Umbilical cord (tissue), 2 donors: ENCODE measurements around the gene BCL2. TPM values are rescaled to one million over a fixed set of nuclear protein-coding genes. Genes with fewer than 3 reads are reported as not detected.

Source experiments
- DNase-seq: peaks from one replicate; pipeline ENCODE4 v3.0.0-alpha.2; 2015; ENCODE audit warnings: low spot score
- total RNA-seq: library from RNA; depleted of rRNA; stranded (reverse); fragments of >200 nt; gene quantifications from one replicate; pipeline ENCODE4 v1.2.3, GENCODE V29; 2014; ENCODE audit warnings: low replicate concordance; ENCODE audit not compliant: insufficient read depth

The BCL2 gene
- total RNA-seq, 1 donor from 2014 or later = 27.9 TPM

DNA sequence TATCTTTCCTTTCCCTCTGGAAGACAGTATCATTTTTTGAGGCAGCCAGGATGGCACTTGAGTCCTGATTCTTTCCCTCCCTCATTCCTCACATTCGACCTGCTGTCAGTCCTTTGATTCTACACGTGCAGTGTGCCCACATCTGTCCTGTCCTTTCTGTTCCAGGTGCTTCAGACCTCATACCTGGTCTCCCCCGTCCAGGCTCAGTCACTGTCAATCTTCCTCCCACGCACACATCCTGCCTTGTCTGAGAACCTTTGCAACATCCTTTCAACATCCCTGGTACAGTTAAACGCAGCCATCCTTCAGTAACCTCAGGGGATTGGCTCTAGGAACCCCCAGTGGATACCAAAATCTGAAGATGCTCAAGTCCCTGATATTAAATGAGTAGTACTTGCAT is 10.1 kb downstream of the BCL2 start:
- DNase-seq = no peak

DNA sequence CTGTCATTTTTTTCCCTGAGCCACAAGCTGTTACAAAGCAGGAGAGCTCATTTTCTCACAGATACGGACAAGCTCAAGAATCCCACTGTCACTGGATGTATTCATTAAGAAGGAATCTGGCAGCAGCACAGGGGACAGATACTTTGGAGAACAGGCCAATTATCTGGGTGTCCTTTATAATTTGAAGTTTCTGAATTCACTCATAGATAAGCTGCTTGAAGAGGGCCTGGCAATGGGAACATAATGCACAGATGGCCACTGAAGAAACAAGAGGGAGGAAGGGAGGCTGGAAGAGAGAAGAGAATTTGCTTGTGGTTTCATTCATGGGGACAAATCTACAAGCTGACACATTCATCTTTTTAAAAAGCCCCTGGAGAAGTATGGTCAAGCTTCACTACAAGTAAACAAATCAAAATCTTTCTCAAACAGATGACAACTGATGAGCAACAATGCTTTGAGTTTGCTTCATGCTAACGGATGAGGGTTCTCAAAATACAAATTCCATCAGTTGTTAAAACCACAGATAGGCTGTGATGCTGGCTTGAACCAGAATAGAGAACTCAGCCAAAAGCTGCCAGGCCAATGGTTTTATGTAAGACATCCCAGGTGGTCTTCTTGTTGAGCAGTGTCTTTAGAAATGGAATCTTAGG is 11.9 kb downstream of the BCL2 start:
- no peak for DNase-seq

DNA sequence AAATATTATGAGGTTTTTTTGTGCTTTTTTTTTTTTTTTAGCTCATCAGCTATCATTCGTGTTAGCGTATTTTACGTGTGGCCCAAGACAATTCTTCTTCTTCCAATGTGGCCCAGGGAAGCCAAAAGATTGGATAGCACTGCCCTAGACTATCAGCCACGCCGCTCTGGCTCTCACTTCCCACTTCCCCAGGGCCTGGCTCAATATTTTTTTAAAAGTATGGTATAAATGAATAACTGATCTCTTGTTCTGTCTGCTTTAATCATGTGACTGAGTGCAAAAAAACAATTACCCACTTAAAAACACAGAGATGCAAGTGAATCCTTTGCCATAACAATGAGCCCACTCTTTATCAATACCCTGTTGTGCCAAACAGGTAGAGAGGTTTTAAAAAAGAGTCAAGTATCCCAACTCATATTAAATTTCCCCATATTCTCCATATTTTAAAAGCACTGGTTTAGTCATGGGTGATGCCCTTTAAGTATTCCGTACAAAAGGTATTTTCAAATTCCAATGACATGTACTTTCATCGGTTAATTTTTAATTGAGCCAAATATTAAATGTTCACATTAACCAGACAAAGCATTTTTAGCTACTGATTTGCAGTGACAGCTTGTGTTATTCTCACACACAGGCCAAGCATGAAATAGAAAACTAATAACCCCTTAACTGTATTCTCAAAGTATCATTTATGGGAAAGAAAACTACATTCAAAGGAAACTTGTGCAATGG is 12.6 kb downstream of the BCL2 start:
- no peak for DNase-seq

DNA sequence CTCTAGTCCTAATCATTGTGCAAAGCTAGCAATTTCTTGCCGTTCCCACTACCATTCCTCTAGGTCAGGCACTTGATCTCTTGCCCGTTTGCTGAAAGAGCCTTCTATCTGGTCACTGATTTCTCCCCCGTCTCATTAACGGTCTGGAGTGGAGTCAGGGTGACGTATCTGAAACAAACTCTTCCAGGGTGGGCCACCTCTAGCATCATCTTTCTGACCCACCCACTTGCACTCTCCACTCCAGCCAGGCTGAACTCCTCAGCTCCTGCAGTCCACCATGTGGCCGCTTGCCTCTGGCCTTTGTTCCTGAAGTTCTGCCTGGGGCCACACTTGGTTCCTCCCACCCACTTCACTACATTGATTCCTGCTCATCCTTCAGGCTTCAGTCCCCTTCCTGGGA is 13.3 kb downstream of the BCL2 start:
- DNase-seq = no peak

DNA sequence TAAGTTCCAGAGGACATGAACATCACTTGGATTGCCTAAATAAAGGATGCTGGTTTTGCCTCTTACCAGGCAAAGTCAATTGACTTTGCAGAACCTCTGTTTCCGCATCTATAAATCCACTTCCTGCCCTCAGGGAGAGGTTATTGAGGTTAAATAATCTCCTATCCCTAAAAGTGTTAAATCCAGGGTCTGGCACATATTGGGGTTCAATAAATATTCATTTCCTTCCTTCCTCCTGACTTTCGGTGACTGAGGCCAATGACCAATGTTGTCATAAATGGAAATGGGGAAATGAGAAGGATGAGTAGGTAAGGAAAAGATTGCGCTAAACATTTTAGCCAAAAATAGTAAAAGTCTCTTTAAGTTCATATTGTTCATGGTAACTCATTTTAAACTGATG is 16.0 kb downstream of the BCL2 start:
- DNase-seq = no peak

DNA sequence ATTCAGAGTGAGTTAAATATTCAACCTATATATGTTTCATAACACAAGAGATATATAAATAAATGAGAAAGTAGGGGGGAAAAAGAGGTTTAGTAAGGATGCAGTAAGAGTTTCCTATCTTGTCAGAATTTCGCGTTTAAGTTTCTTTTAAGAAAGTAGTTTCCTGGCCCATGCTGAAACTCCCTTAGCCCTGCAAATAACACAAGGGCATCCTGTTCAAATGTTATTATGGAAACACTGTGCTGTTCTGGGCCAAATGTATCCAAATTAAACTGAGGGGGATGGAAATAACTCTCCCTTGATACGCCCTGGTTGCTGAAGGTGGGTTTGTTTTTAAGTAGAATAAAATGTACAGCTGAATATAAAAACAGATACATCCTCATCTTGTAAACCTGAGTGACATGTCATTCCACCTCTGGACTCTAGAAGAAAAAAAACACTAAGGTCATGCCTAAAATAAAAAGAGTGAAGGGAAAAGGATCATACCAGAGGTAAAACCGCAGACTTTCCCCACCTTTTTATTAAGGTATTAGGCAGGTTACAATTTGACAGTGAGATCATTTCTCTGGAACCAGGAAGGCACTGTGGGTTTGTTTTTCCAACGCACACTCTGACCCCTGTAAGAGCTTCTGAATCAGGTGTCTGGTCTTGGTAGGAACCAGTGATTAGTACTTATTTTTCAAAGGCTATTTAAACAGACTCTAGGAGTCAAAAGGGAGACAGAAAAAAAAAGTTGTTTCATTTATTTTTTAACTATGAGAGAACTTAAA is 16.7 kb downstream of the BCL2 start:
- no peak for DNase-seq

DNA sequence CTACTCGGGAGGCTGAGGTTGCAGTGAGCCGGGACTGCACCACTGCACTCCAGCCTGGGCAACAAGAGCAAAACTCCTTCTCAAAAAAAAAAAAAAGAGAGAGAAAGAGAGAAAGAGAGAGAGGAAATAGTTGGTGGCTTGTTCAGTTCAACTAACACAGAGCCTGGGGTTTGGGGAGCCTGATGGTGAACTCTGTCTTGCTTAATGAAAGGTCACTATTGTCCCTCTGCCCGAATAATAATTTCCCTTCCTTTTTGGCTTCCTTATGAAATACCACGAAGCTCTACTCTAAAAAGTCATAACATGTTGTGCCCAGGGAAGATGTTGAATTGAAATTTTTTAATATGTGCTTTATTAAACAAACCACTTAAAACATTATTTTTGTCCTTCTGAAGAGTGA is 17.3 kb downstream of the BCL2 start:
- DNase-seq = no peak

DNA sequence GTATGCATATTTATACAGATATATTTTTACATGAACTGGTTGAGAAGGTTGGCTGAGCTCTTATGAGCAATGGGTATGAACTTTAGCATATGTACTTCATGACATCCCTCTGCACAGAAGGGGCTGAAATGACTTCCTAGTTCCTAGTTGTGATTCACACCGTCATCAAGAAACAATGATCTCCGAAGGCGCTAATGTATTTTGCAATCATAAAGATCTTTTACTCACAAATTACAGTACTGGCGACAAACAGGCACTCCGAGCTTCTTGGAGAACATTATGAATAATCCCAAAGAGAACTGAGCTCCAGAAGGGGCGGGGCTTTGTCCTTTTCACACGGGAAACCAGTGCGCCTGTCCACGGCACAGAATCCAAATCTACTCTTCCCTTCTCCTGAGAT is 18.1 kb downstream of the BCL2 start:
- DNase-seq = no peak

DNA sequence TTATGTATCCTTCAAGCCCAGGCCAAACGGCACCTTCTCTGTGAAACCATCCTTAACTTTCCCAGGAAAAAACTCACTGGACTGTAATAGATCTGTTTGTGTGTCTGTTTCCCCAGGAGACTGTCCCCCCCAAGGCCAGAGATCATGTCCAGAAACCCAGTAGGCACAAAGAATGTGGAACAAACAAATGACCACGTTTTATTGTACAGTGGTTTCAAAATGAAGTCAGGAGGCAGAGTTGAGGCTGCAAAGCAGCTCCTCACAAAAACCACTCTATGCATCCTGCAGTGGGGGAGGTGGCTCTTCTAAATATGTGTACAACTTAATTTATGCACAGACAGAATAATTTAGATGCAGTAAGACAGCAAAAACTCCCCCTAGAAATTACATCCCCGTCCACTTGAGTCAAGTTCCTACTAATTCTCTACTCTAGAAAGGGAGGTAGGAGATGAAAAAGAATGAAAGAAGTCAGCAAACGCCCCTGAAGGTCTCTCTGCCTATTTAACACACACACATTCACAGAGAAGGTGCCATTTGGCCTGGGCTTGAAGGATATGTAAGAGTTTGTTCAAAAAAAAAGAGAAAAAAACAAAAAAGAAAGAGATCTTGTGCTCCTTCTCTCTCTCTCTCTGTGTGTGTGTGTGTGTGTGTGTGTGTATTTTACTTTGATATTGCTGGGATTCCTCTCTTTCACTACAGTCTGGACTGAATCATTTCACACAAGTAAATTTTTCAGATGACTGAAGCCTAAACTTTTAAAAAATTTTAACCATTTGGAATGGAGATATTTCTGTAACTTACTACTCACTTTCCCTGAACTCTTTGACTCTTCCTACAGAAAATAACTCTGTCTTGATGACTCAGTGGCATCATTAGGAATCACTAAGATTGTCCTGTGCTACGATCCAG is 19.5 kb downstream of the BCL2 start:
- peak; percentile 72 for DNase-seq

DNA sequence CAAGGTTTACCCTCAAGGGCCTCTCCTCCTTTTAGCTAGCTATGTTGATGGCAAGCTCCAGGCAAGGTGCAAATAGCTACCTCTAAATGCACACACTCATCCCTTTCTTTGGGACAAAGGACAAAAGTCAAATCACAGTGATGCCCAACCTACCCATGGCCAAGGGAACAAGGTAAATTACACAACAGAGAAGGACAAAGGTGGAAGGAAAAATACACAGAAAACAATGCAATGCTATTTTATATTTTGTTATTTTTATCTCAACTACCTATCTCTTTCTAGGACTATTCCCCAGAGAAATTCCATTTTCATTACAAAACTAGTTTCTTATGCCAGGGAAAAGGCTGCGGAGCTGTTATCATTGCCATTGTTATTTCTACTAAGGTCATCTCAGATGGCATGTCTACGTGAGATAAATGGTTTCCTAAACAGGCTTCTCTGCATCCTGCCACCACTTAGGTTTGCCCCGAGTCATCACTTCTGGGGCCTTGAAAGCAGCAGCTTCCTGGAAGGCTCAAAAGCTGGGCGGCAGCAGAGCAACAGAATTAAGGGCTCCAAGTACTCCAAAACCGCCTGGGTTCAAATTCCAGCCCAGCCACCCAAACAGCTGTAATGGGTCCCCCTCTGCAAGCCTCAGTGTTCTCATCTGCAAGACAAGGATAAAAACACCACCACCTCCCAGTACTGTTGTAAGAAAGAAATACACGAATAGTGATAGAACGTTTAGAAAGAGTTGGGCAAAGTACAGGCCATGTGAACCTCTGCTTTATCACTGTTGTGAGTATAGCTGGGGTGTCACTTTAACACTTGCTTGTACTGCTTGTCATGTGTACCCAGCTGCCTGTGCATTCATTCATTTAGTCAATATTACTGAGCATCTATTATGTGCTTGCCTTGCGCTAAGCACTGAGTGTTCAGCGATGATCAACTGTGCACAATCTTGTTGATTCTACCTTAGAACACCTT is 20.9 kb downstream of the BCL2 start:
- DNase-seq = no peak

DNA sequence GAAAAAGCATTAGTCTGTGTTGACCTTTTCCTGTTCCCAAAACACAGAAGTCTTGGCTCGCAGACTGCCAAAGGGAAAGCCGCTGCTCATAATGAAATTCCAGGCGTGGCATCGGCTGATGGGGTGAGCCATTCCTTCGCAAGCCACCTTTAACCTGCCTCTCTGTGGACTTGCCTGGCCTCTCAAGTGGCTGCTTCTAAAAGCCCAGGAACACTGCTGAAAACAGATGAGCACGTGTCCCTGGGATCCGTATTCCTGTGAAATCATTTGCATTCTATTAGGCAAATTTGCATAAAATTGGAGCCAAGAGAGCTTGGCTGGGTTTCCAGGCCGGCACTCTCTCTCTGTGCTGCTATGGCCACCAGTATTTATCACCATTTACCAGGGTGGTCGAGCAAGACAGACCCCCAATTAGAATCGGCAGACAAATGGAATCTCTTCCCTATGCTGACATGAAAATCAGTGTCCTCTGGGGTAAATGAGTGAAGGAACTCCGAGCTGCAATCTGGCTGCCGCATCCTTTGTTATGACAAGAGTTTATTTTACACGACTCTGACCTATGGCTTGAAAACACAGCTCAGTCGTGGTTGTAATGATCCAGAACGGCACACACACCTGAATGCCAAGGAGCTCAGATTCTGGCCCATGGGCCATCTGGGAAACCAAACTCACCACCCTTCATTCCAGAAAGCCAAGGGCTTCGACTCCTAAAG is 21.7 kb downstream of the BCL2 start:
- DNase-seq = no peak

DNA sequence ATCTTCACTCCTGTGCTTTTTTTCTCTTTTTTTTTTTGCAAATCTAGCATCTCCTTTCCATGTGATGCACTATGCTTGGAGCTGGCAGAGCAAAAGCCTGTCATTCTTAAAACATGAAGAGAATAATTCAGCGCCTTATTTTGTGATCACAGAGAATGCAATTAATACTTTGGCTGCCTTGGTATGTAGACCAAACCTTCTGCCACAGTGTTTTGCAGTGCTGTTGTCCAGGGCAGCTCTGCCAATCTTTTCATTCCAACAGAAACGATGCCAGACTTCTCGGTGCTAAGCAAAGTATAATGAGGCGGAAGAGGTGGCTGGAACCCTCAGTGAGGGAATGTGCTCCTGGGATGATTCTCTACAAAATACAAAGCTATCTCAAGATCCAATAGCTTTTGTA is 25.6 kb downstream of the BCL2 start:
- no peak for DNase-seq

DNA sequence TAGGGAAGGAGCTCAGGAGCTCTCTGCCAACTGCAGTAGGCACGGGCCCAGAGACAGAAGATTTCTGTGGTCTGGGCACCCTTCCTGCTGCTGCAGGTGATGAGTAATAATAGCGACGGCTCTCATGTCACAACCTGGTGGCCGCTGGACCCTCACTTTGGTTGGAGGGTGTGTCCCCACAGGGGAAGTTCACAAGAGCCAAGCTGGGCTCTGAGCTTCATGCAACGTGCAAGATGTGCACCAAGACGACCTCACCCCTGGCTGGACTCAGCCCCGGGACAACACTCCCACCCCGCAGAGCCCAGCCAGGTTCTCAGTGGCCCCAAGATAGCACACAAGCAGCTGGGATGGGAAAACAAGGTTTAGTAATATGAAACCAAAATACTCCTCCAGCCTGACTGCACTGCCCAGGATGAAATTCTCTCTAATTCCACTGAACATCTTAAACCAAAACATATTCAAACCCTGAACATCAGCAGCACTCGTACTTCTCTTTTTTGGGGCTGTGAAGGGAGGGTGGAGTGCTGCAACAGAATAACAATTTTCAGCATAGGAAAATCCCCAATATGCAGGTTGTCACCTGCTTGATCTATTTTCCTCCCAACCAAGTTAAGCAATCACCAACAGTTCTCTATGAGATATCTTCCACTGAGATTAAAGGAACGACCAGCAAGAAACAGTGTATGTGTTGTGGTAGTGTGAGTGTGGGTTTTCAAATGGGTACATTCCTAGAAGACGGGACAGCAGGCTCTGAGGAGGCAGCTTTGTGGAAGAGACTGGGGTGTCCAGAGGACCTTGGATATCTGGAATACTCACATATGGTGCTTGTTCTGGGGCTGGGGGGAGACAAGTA is 26.5 kb downstream of the BCL2 start:
- DNase-seq = no peak

DNA sequence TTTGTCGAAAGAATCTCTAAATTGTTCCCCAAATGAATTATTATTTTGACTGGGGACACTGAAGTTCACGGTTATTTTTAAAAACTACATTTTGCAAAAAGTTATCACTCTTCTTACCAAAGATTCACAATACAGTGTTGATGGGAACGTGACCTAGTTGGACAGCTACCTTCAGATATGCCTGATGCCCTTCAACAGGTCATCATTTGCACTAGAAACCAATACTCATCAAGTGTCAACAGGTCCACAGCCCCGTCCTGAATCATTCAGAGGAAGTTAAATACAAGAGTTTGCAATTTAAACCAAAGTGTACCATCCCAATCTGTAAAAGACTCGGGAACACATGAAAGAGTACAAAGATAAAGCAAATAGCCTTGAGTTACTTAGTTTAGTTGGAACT is 28.3 kb downstream of the BCL2 start:
- no peak for DNase-seq

DNA sequence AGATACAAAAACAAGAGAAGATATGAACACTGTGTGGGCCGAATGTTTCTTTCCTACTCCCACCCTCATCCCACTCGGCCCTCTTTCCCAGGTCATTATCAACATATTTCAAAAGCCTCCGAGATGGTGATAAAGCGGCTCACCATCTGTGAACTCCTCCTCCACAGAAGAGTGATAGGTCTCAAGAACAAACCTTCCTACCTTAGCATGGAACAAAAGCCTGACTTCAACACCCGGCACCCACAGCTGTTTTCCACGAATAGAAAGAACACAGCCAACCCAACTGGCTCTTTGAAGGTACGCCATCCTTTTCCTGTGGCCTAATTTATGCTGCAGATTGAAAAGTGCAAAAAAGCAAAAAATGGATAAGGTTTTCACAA is 28.8 kb downstream of the BCL2 start:
- no peak for DNase-seq

DNA sequence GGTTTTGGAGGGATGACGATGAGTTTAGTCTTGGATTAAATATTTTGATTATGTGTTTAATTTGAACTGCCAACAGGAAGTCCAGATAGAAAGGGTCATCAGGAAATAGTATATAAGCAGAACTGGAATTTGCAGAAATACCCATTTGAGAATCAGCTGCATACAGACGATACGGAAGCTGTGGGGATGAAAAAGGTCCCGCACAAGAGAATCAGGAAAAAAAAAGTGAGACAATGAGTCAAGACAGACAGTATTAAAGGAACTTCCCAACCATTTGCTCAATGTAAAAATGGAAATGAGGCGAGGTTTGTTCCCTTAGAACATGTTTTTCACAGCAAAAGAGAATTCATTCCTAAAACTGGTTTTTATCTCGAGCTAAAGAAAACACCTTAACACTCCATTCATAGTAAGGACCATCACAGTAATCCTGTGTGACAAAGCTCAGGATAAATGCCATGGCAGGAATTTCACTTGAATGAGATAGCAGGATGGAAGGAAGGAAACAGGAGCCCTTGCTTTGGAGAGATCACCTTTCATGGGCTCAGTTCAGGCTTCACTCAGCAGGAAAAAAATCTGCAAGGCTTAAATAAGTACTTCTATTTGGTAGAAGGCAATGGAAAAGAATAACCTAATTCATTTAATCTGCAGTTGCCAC is 29.3 kb downstream of the BCL2 start:
- peak; percentile 33 for DNase-seq

DNA sequence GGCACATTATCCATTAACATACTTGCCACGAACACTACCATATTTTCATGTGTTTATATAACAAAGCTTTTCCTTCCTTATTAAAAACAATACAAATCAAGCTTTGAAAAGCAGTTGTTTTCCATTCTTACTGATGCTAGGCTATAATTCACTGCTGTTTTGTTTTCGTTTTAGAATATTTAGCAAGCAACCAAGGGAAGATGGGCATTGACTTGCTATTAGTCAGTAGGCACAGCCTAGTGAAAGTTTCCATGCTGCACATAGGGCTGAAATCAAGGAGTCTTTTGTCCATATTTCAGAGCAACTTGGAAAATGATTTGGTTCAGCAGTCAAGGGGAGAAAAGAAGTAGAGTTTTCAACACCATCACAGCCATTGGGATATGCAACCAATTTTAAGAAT is 31.3 kb downstream of the BCL2 start:
- no peak for DNase-seq

DNA sequence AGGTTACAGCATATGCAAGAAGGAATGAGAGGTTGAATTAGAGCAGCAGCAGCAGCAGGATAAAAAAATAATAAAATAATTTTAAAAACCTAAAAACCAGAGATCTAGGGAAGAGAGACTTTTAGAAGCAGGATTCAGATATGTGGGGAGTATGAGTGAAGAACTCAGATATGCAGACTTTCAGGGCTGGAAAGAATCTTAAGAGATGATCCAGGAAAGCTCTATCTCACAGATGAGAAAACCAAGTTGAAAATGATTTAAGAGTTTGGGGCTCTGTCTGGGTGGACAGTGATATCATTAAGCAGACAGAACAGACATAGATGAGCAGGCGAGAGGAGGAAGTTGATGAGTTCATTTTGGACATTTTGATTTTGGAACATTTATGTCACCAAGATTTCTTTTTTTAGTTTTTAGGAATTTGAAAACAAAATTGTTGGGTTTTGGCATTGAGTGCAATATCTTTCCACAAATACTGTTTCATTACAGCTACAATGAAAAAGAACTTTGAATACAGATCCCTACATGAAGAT is 31.8 kb downstream of the BCL2 start:
- DNase-seq = peak; percentile 96
